Psoas muscle (tissue), 8 donors: ENCODE results near the gene SSC4D. TPM values are rescaled to one million over a fixed set of nuclear protein-coding genes. Genes with fewer than 3 reads are reported as not detected.
A peak's percentile ranks its signal among the peaks of the same experiment; 100 is the strongest.
"Not testable (repeated sequence)": the region's sequence is repeated elsewhere in the genome, so short reads cannot be mapped to it uniquely, and the experiment has no call there.

ENCODE experiments used
- ATAC-seq, 4 donors: fragments of 200-7000 bp; cut with Tn5 transposase; one replicate each; pipeline ENCODE4 v1.9.1; 2020; ENCODE audit warnings: moderate library complexity in 3 of 4, mild to moderate bottlenecking in 2 of 4
- DNase-seq, 2 donors: peaks; one replicate each; pipeline ENCODE4 v3.0.0-alpha.2; 2020
- H3K27ac ChIP-seq: fragments of 200-600 bp; one replicate; pipeline ENCODE4 v1.8.0; 2022
- H3K27me3 ChIP-seq, 3 donors: fragments of 200-600 bp in 1 of 3; one replicate each; pipeline versions ENCODE4 v1.6.1 to v1.8.0; 2013 to 2022; ENCODE audit warnings: low read length in 2 of 3, mild to moderate bottlenecking in 2 of 3, moderate library complexity in 1 of 3; ENCODE audit not compliant: insufficient read depth in 3 of 3
- H3K36me3 ChIP-seq, 2 donors: fragments of 200-600 bp in 1 of 2; one replicate each; pipeline versions ENCODE4 v1.6.1 to v1.8.0; 2013 to 2022; ENCODE audit warnings: low read depth in 1 of 2, mild to moderate bottlenecking in 1 of 2, moderate library complexity in 1 of 2; ENCODE audit not compliant: insufficient read depth in 1 of 2
- H3K4me1 ChIP-seq: fragments of 200-600 bp; one replicate; pipeline ENCODE4 v1.8.0; 2022
- H3K4me3 ChIP-seq: fragments of 200-600 bp; one replicate; pipeline ENCODE4 v1.8.0; 2022; ENCODE audit warnings: mild to moderate bottlenecking
- H3K9me3 ChIP-seq: fragments of 200-600 bp; one replicate; pipeline ENCODE4 v1.8.0; 2022
- CTCF ChIP-seq: fragments of 200-600 bp; IDR thresholded peaks from one replicate; pipeline ENCODE4 v1.8.0; 2022; ENCODE audit warnings: antibody characterized with exemption
- WGBS, 3 donors: extraction: QIAGEN DNeasy Blood & Tissue Kit; methylation state at CpG; one replicate each; pipeline versions ENCODE4 v1.1.6 to v1.1.7; 2013; 5-methylcytosine and 5-hydroxymethylcytosine counted together
- intact Hi-C, 2 donors: fragments of 100-400 bp; cut with DNase I; formaldehyde crosslinking; loops; one replicate each; pipeline versions ENCODE4 v1.11.0 to v1.14.2; 2022
- polyA plus RNA-seq, 3 donors: library from polyadenylated mRNA; stranded (reverse); fragments of 200-250 nt; gene quantifications; one replicate each; pipeline ENCODE4 v1.2.3, GENCODE V29; 2013
- total RNA-seq, 4 donors: library from RNA; stranded (reverse); fragmentation: NEBNext Ultra II Directional in 2 of 4; extraction: Animal tissue kit (Norgen Biotek cat#: 25700) in 2 of 4; gene quantifications; one replicate each; pipeline versions ENCODE4 v1.2.1 to v1.2.4, GENCODE V29; 2021 to 2023
- donor health status: healthy with polysubstance abuse.
- donor health status: DM: no; HTN: no; CAD: no; lungs with moderate emphysema.
- donor health status: Bipolar disorder and iron deficiency.
- donor health status: healthy.
- donor health status: DM: yes; HTN: yes; CAD: no.
- donor health status: DM: no; HTN: no; CAD: no.
- donor health status: DM: no; HTN: no; CAD: no.
- donor health status: DM: yes; HTN: yes; CAD: no.

SSC4D gene
- total and polyA plus RNA-seq, 7 donors = 0.79 to 3.3 (median 1.0) TPM

- intact Hi-C loops = no loop called here
- no peak for TF ChIP-seq CTCF
- no peak for DNase-seq
- 41 to 57% (median 51%) methylated on average over 6 of the region's 6 CpGs for WGBS, 3 donors
- no peaks in the 10 kb centered on the region for H3K9me3 ChIP-seq
- peak in 3 of 4 donors; percentile 51 to 64 (median 62) for ATAC-seq
- H3K36me3 ChIP-seq = no peaks in the 10 kb centered on the region
- H3K27ac ChIP-seq = peak overlapping the region; percentile 47
- H3K27me3 ChIP-seq = no peaks in the 10 kb centered on the region
- H3K4me1 ChIP-seq = peaks cover 21% of the 10 kb centered on the region
- H3K4me3 ChIP-seq = no peak overlapping the region
Measured at GRCh38 chr7:76369018-76369417, 40.5 kb downstream of the SSC4D start.

GRCh38 chr7:76368190-76368589 is 41.3 kb downstream of the SSC4D start:
- 95 to 97% (median 96%) methylated on average over 8 of the region's 8 CpGs for WGBS, 3 donors
- peaks cover 25% of the 10 kb centered on the region for H3K4me1 ChIP-seq
- H3K27ac ChIP-seq = no peak overlapping the region
- no peak for TF ChIP-seq CTCF
- H3K9me3 ChIP-seq = no peaks in the 10 kb centered on the region
- ATAC-seq (no peak), DNase-seq (no peak)
- no peaks in the 10 kb centered on the region for H3K27me3 ChIP-seq
- no peaks in the 10 kb centered on the region for H3K36me3 ChIP-seq
- intact Hi-C loops = no loop called here
- H3K4me3 ChIP-seq = no peak overlapping the region

GRCh38 chr7:76364198-76364584 is 45.3 kb downstream of the SSC4D start:
- Histone ChIP-seq H3K4me3 (no peak overlapping the region), H3K4me1 (peaks cover 29% of the 10 kb centered on the region), H3K27ac (peak overlapping the region; percentile 86), H3K36me3 (no peaks in the 10 kb centered on the region), H3K27me3 (no peaks in the 10 kb centered on the region), H3K9me3 (no peaks in the 10 kb centered on the region)
- 32 to 45% (median 42%) methylated on average over 4 of the region's 4 CpGs for WGBS, 3 donors
- ATAC-seq (no peak), DNase-seq (no peak)
- TF ChIP-seq CTCF = no peak
- intact Hi-C loops = no loop called here

GRCh38 chr7:76363754-76364153 is 45.7 kb downstream of the SSC4D start:
- intact Hi-C loops = not testable (repeated sequence)

GRCh38 chr7:76359978-76360638 is 49.4 kb downstream of the SSC4D start:
- H3K4me3 ChIP-seq = peak overlapping the region; percentile 99
- DNase-seq (no peak), ATAC-seq (no peak)
- H3K27me3 ChIP-seq = no peaks in the 10 kb centered on the region
- WGBS, 3 donors = 77 to 84% (median 79%) methylated on average over 17 of the region's 17 CpGs
- H3K27ac ChIP-seq = peak overlapping the region; percentile 100
- H3K9me3 ChIP-seq = no peaks in the 10 kb centered on the region
- H3K36me3 ChIP-seq = peaks cover 2 to 9% of the 10 kb centered on the region in 2 donors
- no peak for TF ChIP-seq CTCF
- intact Hi-C loops = loop anchor here (2.0 kb wide), 2 partner anchors 41 to 181 kb away; no protein-coding TSS in a partner anchor
- H3K4me1 ChIP-seq = peaks cover 40% of the 10 kb centered on the region

More at GRCh38 chr7:76363754-76364153, 45.7 kb downstream of the SSC4D start:
- 76 to 79% (median 78%) methylated on average over 3 of the region's 3 CpGs for WGBS, 3 donors
- H3K27me3 ChIP-seq, H3K36me3 ChIP-seq, H3K4me3 ChIP-seq, ATAC-seq, DNase-seq, H3K9me3 ChIP-seq: not testable (repeated sequence)
- Histone ChIP-seq H3K27ac (peak overlapping the region; percentile 86), H3K4me1 (peaks cover 24% of the 10 kb centered on the region)
